ENCODE measurements around the gene EMILIN3.
A peak's percentile ranks its signal among the peaks of the same experiment; 100 is the strongest.

The EMILIN3 gene

GRCh38 chr20:41336711-41337492 lies 29.7 kb downstream of the EMILIN3 start:
- DNase-seq (ENCODE audit: low read depth) = no peak
- no peak overlapping the region for H3K4me3 ChIP-seq (ENCODE audit: control insufficient read depth, low read depth, low read length)
- TF ChIP-seq CTCF (IDR thresholded peaks at IDR 0.05; ENCODE audit: control insufficient read depth, insufficient read depth, low read depth, low read length, missing control alignments) = no peak

- TF ChIP-seq CTCF (IDR thresholded peaks at IDR 0.05; ENCODE audit: control insufficient read depth, insufficient read depth, low read depth, low read length, missing control alignments) = no peak
These were observed 31.0 kb downstream of the EMILIN3 start for GRCh38 chr20:41335591-41335990.

GRCh38 chr20:41334443-41335421 lies 31.9 kb downstream of the EMILIN3 start:
- no peak for TF ChIP-seq CTCF (IDR thresholded peaks at IDR 0.05; ENCODE audit: control insufficient read depth, insufficient read depth, low read depth, low read length, missing control alignments)

More at GRCh38 chr20:41335591-41335990, 31.0 kb downstream of the EMILIN3 start:
- no peak for DNase-seq (ENCODE audit: low read depth)
- H3K4me3 ChIP-seq (ENCODE audit: control insufficient read depth, low read depth, low read length) = no peak overlapping the region

GRCh38 chr20:41334036-41334435 lies 32.6 kb downstream of the EMILIN3 start:
- DNase-seq (ENCODE audit: low read depth) = no peak
- H3K4me3 ChIP-seq (ENCODE audit: control insufficient read depth, low read depth, low read length) = no peak overlapping the region
- no peak for TF ChIP-seq CTCF (IDR thresholded peaks at IDR 0.05; ENCODE audit: control insufficient read depth, insufficient read depth, low read depth, low read length, missing control alignments)

More at GRCh38 chr20:41334443-41335421, 31.9 kb downstream of the EMILIN3 start:
- DNase-seq (ENCODE audit: low read depth) = peak; percentile 17
- no peak overlapping the region for H3K4me3 ChIP-seq (ENCODE audit: control insufficient read depth, low read depth, low read length)

GRCh38 chr20:41331731-41332130 lies 34.9 kb downstream of the EMILIN3 start:
- TF ChIP-seq CTCF (IDR thresholded peaks at IDR 0.05; ENCODE audit: control insufficient read depth, insufficient read depth, low read depth, low read length, missing control alignments) = no peak
- H3K4me3 ChIP-seq (ENCODE audit: control insufficient read depth, low read depth, low read length) = no peak overlapping the region
- DNase-seq (ENCODE audit: low read depth) = no peak

GRCh38 chr20:41330941-41331340 lies 35.7 kb downstream of the EMILIN3 start:
- H3K4me3 ChIP-seq (ENCODE audit: control insufficient read depth, low read depth, low read length) = no peak overlapping the region
- TF ChIP-seq CTCF (IDR thresholded peaks at IDR 0.05; ENCODE audit: control insufficient read depth, insufficient read depth, low read depth, low read length, missing control alignments) = no peak
- no peak for DNase-seq (ENCODE audit: low read depth)
